HPDE6-E6E7 (cell line): ENCODE results near the gene RNF128.

Source experiments
- DNase-seq: peaks from one replicate; pipeline ENCODE4 v3.0.0; 2011; ENCODE audit warnings: missing footprints; ENCODE audit errors: extremely low spot score

The RNF128 gene, protein sequence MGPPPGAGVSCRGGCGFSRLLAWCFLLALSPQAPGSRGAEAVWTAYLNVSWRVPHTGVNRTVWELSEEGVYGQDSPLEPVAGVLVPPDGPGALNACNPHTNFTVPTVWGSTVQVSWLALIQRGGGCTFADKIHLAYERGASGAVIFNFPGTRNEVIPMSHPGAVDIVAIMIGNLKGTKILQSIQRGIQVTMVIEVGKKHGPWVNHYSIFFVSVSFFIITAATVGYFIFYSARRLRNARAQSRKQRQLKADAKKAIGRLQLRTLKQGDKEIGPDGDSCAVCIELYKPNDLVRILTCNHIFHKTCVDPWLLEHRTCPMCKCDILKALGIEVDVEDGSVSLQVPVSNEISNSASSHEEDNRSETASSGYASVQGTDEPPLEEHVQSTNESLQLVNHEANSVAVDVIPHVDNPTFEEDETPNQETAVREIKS

DNA sequence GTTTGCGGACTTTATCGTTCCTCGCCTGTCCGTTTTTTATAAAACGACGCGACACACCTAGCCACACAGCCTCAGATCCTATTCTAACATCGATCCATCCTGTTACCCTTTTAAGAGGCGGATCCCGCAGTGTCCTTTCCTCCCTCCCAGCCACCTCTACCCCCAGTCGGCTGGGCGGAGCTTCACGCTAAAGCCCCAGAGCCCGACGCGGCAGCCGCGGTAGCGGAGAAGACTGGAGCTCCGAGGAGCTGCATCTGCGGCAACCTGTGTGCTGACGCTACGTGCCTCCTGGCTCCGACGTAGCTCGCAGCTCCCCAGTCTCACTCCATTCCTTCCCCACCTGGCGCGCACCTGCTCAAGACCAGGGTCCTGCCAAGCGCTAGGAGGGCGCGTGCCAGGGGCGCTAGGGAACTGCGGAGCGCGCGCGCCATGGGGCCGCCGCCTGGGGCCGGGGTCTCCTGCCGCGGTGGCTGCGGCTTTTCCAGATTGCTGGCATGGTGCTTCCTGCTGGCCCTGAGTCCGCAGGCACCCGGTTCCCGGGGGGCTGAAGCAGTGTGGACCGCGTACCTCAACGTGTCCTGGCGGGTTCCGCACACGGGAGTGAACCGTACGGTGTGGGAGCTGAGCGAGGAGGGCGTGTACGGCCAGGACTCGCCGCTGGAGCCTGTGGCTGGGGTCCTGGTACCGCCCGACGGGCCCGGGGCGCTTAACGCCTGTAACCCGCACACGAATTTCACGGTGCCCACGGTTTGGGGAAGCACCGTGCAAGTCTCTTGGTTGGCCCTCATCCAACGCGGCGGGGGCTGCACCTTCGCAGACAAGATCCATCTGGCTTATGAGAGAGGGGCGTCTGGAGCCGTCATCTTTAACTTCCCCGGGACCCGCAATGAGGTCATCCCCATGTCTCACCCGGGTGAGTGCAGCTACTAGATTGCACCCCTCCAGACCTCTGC is at the start of gene RNF128:
Gene RNF128 (plus strand): TSS at position 217 of the 953 bp plus-strand sequence. CDS start 213 bp downstream, at position 430.
- peak; percentile 51 for DNase-seq

DNA sequence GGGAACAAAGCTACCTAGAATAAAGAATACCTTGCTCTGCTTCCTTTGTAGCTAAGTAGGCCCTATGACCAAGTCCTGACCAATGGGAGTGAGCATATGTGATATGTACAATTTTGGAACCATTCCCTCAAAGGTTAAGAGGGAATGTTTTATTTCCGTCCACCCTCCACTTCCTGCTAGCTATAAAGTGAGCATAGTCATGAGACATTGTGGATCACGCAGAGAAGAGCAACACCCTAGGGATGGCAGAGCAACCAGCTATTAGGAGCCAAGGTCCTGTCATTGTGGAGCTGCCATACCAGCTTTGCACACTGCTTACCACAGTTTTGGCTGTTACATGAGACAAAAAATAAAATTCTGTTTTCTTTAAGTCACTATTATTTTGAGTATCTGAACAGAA is 45.8 kb upstream of the RNF128 start:
- no peak for DNase-seq

DNA sequence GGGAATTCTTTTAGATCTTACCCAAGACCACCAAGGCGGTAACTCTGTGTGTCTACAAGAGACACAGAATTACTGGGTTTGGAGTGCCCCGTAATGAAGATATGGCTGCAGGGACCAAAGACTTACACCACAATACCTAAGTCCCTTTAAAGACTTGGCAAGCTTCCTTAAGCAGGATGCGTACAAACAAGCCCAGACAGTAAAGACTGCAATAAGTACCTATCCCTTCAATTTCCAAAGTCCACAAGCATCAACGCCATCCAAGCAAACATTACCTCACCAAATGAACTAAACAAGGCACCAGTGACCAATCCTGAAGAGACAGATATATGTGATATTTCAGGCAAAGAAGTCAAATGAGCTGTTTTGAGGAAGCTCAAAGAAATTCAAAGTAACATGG is 42.3 kb upstream of the RNF128 start:
- no peak for DNase-seq

DNA sequence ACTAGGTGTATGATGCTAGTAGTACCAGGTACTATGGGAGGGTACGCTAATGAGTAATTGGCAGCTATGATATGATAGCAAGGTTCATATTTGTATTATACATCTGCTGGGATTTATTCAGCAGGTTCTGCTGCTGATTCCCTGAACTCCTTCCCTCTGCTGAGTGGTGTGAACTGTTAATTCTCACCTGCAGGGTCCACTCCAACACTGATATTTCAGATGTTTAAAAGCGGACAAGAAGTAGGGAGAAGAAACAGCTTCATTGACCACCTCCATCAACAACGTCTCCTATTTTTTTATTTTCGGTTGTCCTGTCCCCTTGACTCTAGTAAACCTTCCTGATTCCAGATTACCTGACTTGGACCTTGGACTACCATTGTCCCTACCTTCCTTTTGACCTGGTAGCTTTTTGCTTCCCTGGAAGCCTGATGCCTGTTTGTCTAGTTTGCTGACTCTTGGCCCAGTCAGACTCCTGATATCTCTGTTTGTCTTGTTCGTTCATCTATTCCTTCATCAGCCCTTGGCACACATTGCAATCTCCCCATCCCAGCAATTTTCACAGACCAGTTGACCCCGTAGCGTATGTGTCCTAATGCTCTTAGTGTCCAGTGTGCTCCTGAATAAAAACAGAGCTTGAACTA is 34.0 kb upstream of the RNF128 start:
- DNase-seq, result no peak

DNA sequence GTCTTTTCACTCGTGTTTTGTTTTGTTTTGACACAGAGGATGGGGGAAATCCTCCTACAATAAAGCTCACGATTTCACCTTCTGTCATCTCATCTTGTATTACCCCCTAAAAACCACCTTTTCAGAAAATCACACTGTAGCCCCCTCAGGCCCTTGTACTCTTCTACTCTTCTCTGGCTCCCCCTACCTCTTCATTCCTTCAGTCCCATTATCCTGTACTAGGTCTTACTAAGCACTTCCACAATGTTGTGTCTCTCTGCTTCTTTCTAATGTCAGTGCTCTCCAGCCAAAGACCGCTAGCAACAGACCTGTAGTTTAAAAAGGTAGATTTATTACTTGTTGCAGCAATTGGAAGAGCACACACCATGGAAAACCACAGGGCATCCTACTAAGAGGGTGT is 30.0 kb upstream of the RNF128 start:
- DNase-seq, result no peak

DNA sequence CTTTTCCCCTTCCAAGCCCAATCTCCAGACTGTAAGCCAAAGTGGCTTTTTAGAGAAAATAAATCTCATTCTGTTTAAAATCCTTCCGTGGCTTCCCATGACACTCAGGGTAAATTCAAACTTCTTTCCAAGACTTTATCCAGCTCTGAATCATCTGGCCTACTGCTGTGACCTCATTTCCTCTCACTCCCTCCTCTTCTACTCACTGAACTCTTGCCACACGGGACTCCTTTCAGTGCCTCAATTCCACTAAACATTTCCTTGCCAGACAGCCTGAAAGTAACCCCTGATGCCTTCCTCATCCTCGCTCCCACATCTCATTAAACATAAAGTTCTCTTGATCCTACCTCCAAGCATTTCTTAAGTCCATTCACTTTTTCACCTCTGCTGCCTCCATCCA is 27.8 kb upstream of the RNF128 start:
- DNase-seq, result no peak

DNA sequence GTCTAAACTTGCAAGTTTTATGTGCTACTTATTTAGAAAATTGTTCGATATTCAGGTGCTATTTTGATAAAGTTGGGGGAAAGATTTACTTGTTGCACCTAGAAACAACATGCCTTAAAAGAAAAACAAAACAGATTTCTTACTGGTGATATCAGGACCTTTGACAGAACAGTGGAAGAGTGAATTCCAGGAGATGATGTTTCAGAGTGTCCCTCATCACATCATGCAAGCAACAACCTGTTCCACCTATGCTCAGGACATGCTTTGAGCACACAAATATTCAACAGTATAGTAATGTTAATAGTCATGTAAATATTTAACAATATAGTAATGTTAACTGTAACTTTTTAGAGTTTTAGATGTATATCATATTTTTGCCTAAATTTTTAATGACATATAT is 23.9 kb upstream of the RNF128 start:
- no peak for DNase-seq

DNA sequence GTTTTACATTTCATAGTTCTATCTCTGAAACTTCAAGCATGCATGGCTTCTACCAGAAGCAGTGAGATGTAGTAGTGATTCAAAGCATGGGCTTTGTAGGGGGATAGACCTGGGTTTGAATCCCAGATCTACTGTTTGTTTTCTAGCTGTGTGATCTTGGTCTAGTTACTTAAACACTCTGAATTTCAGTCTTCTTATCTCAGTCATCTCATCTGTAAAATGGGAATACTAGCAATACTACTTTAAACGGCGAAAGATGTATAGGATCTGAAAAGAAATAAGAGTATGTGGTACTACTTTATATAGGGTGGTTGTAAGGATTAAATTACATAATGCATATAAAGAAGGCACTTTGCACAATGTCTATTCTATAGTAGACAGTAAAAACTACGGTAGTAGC is 20.0 kb upstream of the RNF128 start:
- no peak for DNase-seq

DNA sequence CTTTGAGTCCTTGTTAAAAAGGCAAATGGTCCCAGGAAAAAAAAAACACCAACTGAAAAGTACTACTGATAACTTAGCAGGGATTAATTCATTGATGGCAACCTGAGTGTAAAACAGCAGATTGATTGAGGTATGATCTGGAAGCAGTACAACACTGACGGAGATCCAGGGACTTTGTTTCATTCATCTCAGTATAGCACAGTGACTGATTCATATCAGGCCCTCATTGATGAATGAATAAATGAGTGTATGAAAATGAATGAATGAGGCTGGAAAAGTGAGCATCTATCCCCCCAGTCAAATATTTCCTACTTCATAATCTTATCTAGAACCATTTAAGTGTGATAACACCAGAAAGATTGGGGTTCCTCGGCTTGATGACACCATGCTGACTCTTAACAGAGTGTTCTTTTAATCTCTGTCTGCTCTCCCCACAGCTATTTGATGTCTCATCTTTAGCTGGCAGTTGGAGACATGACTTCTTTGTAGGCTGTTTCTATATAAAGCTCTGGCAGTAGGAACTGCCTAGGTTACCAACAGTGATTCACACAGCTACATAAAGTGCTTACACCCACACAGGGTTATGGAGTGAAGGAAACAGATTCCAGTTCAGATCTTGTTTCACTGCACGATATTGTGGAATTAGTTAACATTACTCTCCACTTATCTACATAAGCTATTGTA is 18.6 kb upstream of the RNF128 start:
- DNase-seq, result peak; percentile 66

DNA sequence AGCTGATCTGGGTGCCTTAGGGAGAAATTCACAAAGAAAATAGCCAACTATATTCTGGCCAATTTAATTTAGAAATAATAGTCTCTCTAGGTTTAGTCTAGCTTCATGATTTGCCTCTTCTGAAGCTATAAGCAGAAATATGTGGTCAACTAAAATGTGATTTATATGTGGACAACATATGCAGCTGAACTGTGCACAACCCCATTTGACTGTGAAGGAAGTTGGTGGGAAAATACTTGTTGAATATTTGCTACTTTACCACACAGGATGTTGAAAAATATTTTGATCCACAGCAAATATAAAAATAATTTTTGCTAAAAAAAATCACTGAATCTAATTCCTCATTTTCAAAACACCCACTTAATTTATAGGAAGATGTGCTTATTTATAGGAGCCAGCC is 15.7 kb upstream of the RNF128 start:
- DNase-seq, result no peak

DNA sequence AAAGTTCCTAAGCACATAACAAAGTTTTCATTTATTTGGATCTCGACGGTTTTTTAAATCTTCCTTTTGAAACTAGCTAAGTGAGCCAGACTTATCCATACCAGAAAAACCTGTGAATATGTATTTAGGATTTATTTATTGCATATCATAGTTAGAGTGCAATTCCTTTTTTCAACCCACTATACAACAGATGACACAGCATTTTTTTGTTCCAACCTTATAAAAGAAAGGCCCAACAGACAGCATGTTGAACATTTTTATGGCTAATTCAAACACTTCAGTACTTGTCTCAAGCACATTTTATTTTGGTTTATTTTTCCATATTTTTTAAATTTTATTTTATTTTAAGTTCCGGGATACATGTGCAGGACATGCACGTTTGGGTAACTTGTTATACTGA is 15.1 kb upstream of the RNF128 start:
- DNase-seq, result no peak

DNA sequence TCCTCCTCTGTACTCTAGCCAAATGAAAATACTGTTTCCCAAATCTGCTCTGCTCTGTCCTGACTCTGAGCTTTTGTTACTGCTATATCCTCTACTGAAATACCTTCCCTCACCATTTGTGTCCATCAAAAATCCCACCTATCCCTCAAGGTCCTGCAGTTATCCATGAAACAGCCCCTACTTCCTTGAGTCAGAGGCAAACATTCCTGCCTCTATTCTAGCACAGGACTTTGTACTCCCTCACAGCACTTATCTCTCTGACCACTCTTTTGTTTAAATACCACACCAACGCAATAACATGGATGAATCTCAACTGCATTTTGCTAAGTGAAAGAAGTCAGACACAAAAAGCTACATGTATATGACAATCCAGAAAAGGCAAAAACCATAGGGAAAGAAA is 10.5 kb upstream of the RNF128 start:
- no peak for DNase-seq

DNA sequence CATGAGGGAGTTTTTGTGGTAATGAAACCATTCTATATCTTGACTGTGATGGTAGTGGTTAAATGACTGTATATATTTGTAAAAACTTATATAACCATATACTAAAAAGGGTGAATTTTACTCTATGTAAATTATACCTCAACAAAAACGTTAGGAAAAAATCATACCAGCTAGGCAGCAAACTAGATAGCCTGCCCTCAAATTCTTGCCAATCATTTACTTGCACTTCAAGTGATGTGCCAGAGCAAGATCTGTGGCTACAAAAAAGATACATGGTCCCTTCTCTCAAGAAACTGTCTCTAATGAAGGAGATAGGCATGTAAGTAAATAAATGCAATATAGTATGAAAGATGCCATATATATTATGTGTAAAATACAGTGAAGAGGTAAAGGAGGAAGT is 10.0 kb upstream of the RNF128 start:
- DNase-seq, result no peak

DNA sequence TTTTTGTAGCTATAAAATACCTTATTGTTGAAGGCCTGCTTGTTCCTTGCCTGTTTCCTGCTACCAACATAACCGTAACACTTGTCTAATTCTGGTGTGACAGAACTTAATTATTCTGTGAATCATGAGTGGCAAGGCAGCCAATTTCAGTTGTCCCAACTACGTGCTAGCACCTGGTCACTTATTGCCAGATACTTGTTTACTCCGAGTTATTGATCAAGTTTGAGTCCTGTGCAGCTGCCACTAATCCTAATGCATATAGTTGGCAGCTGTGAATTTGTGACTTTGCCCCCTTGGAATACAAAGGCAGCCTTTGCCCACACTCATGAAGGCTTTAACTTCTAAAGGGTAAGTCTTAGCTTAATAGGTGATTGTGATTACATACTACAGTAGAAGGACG is 7.8 kb upstream of the RNF128 start:
- DNase-seq, result no peak

DNA sequence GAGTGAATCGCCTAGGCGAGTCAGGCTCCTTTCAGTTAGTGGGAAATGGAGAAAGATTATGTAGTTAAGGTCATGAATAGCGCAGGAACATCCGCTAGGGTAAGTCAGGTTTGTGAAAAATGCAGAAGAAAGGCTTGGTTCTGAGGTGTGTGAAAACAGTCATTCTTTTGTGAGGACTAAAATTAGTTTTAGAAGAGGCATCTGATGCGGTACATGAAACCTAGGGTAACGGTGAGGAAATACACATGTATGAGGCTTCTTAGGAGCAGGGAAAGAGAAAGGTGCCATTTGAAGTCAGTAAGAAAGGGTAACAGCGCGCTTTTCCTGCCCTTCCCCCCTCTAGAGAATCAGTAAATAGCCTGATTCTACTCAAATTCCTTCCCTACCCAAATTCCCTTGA is 570 bp upstream of the RNF128 start:
- DNase-seq, result no peak

DNA sequence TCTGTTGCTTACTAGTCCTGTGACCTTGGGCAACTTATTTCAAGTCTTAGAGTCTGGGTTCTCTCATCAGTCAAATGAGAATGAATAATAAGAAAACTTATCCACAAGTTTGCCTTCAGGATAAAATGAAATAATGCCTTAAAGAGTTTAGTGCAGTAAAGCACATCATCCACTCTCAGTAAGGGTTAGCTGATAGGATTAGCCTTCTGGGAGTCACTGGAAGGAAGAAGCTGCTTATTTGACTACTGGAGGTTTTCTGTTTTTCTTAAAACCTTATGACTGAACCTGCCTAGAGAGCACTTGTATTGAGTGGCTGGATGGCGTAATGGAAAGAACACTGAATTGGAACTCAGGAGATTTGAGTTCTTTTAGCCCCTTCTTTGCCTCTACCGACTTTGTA is 1.8 kb downstream of the RNF128 start:
- no peak for DNase-seq

DNA sequence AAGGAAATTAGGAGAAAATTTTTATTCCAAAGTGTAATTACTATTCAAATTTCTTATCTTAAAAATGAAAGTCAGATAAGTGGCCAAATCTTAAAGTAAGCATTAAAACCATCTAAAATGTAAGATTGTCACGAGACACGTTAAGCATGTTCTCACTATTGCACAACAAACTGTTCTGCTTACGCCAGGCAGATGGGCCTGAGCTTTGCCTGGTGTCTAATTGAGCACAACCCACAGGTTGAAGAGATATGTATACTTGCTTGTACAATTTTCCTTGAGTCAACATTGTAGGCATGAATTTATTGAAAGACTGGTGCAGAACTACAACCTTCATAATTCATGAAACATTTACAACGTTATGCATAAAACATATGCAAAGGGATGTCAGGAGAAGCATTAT is 3.9 kb downstream of the RNF128 start:
- no peak for DNase-seq

DNA sequence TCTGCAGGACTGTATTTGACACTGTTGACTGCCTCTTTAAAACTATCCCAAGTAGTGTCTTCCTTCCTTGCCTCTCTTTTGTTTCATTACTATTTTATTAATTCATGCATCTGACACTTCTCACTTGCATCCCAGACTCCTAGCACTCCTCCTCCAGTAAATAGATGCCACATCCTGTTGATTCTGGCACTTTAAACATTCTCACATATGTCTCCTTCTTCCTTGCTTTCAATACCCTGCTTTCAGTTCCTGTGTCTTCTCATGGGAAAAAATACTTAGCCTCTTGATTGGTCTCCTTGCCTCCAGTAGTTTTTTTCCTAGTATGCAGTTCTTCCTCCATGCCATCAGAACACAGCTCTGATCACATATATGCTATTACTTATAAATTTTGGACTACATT is 5.1 kb downstream of the RNF128 start:
- no peak for DNase-seq

DNA sequence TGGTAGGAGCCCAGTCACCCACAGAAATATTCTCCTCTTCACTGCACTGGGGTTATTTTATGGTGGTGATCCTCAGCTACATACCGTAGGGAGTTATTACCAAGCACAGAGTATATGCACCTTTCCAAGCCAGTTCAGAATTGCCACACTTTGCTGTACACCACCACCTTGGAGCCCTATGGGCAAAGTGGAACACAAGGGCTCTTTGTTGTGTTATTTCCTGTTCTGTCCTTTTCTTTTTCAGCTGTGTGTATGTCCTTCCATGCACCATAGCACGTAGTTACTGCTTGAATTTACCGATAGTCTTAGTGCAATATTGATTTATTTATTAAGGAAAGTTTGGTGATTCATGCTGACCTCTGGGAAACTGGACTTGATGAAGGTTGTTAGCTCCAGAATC is 8.3 kb downstream of the RNF128 start:
- DNase-seq, result no peak

DNA sequence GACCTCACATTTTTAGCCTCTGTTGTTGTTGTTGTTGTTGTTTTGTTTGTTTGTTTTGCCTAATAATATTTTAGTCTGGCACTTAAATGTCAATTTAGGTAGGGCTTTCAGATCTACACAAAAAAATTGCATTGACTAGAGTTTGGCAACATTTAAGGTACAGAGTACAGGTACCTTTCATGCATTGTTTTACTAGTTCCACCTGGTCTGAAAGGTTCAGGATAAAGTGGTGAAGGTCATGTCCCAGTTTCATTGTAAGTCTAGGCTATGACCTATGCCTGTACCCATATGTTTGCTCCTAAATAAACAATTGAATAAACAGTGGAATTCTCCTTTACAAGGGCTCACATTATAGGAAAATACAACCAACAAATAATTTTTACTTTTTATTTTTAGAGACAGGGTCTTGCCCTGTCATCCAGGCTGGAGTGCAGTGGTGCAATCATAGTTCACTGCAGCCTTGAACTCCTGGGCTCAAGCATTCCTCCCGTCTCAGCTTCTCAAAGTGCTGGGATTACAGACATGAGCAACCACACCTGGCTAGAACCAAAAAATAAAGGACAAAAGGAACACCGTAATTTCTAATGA is 13.8 kb downstream of the RNF128 start:
- DNase-seq, result no peak

DNA sequence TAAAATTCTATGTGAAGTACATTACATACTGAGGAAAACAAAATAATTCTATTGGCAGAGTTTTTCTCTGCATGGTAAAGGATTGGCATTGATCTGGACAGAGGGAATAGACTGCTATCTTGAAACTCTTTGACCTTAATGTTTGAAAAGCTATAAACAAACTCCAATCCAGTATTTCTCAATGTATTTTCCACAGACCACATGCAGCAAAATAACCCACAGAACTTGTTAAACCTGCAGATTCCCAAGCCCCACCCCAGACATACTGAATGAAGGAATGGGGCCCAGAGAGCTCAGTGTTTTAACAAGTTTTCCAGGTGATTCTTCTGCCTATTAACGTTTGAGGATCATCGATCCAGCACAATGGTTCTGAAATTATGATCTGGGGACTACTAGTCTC is 15.7 kb downstream of the RNF128 start:
- no peak for DNase-seq
